Activated CD8-positive, alpha-beta memory T cell treated with anti-CD3 and anti-CD28 coated beads, Interleukin-2, amount 50 U/mL, for 1 hour (primary cell): Measurements from ENCODE around the gene PHF3.
"Not testable (repeated sequence)": the region's sequence is repeated elsewhere in the genome, so short reads cannot be mapped to it uniquely, and the experiment has no call there.

Source experiments
- DNase-seq: peaks from one replicate; pipeline ENCODE4 v3.0.0-alpha.2; 2020; ENCODE audit errors: extremely low read depth

Gene PHF3

GRCh38 chr6:63706630-63707029 is 71.0 kb downstream of the PHF3 start:
- no peak for DNase-seq

GRCh38 chr6:63708631-63709030 is 73.0 kb downstream of the PHF3 start:
- DNase-seq = no peak

DNA sequence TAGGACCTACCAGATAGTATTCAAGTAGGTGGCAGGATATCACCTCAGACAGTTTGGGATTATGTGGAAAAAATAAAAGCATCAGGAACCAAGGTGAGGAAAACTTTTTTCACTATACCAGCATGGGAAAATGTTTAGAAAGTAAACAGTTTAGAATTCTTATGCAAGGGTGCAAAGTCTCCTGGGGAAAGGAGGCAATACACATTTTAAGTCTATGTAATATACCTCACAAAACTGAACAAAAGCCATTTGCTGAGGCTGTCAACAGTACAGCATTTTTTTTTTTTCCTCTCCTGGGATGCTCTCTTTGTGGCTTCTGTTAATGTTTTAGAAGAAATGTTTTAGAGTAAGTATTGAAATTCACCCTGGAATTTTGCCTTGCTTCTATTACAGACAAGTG is 73.5 kb downstream of the PHF3 start:
- no peak for DNase-seq

GRCh38 chr6:63713332-63713731 is 77.7 kb downstream of the PHF3 start:
- no peak for DNase-seq

DNA sequence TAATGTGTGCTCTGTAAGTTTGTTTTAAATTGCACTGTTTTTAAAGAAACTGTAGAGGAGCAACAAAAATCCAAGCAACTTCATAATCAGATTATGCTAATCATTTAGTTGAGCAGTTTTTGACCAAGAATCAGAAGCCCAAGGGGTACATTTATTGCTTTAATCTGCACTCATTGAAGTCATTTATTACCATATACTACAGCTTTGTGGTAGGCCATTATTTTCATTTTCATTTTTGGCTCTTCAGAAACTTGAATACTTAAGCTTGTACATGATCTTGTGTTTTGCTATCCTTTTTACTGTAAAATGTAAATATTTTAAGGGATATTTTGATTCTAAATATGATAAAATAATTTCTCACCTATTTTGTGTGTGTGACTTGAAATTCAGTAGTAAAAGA is 78.5 kb downstream of the PHF3 start:
- no peak for DNase-seq

- no peak for DNase-seq
Observed at GRCh38 chr6:63716169-63716568, 80.6 kb downstream of the PHF3 start.

- DNase-seq = no peak
Observed at GRCh38 chr6:63721181-63721580, 85.6 kb downstream of the PHF3 start.

- DNase-seq = no peak
Observed at GRCh38 chr6:63724721-63725120, 89.1 kb downstream of the PHF3 start.

- DNase-seq = no peak
Observed at GRCh38 chr6:63730311-63730710, 94.7 kb downstream of the PHF3 start.

DNA sequence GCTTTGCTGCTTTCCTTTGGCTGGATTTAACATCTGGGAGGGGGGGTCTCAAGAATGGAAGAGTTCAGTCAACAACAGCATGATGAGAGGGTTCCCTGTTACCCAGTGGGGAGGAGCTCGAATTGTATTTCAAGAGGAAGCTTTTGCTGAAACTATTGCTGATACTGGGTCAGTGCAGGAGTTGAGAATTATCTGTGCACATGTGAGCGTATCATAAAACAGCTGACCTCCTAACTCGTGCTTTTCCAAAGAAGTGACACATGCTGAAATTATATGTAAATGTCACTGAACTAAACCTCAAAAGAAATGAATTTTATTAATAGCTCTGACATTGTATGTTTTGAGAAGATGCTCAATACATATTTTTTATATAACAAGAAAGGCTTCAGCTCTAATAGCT is 96.3 kb downstream of the PHF3 start:
- no peak for DNase-seq

GRCh38 chr6:63732336-63732735 is 96.7 kb downstream of the PHF3 start:
- no peak for DNase-seq

GRCh38 chr6:63734923-63735322 is 99.3 kb downstream of the PHF3 start:
- no peak for DNase-seq

GRCh38 chr6:63738190-63738589 is 102.6 kb downstream of the PHF3 start:
- DNase-seq = not testable (repeated sequence)

DNA sequence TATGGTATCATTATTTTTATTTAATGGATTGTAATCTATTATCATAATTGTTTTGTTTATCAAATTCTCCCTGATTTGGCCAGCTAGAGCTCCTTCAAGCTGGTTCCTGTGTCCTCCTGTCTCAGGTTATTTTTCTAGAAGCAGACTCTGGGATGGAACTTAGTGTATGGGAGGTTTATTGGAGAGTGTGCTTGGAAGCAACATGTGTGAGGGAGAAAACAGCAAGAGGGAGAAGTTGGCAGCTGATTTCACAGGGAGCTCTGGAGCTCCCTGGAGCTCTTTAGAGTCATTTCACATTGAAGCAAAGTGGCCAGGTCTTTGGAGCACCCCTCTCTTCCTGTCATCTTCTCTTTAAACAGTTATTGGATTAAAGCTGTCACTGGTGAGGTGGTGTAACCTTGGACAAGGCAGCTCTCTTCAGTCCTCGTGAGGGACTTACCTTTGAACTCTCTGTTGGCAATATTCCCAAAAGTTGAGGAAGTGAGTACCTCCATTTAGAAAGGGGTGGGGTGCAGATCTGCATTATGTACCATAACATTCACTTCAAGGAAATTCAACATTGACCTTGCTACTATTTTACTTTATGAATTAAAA is 103.6 kb downstream of the PHF3 start:
- no peak for DNase-seq

DNA sequence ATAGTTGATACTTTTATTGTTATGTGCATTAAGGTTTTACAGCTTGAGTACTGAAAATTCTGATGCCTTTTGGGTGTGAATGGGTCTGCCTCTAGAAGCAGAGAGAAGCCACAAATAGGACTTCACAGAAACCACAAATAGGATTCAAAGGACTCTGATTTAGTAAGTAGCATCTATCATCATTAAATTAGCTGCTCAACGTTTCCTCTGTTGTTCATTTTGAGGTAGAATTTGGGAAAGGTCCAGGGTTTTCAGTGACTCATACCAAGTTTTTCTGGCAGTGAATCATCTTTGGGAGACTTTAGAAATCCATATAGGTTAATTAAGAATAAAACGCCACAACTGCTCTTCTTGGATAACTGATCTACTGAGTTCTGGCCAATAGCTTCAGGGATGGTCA is 105.1 kb downstream of the PHF3 start:
- no peak for DNase-seq

- DNase-seq = no peak
Observed at GRCh38 chr6:63742060-63742459, 106.5 kb downstream of the PHF3 start.

- no peak for DNase-seq
Observed at GRCh38 chr6:63743691-63744090, 108.1 kb downstream of the PHF3 start.

DNA sequence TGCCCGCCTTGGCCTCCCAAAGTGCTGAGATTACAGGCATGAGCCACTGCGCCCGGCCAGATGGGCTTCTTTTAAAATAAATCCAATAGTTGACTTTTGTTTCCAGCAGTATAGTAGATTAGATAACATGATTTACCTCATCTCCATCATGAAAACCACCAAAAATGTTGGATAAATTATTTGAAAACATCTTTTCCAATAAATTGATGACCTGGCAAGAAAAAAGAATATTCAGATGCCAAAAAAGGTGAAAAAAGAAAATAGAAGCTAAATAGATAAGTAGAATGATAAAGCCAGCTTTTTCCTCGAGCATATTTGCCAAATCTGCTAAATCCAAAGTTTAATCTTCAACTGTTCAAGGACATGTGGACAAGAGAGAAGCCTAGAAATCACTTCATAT is 109.2 kb downstream of the PHF3 start:
- DNase-seq = no peak

GRCh38 chr6:63745784-63746183 is 110.2 kb downstream of the PHF3 start:
- no peak for DNase-seq

- no peak for DNase-seq
Observed at GRCh38 chr6:63750400-63750799, 114.8 kb downstream of the PHF3 start.

GRCh38 chr6:63757275-63757674 is 121.7 kb downstream of the PHF3 start:
- not testable (repeated sequence) for DNase-seq

DNA sequence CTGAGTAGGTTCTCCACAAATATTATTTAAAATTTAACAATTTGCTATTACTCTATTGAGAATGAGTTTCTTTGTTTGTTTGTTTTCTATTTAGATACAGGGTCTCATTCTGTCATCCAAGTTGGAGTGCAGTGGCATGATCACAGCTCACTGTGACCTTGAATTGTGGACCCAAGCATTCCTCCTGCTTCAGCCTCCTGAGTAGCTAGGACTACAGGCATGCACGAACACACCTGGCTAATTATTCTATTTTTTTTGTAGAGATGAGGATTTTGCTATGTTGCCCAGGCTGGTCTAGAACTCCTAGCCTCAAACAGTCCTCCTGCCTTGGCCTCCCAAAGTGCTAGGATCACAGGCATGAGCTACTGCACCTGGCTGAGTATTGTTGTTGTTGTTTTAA is 122.2 kb downstream of the PHF3 start:
- DNase-seq = no peak

- DNase-seq = no peak
Observed at GRCh38 chr6:63759605-63760105, 124.1 kb downstream of the PHF3 start.

GRCh38 chr6:63760199-63760598 is 124.6 kb downstream of the PHF3 start:
- no peak for DNase-seq
